ENCODE results near the gene DYNLT2. TPM values are rescaled to one million over a fixed set of nuclear protein-coding genes. Genes with fewer than 3 reads are reported as not detected.

Gene DYNLT2
- total and polyA plus RNA-seq, 2 of the 13 experiments (the other 11 are each of a cell fraction or from before 2014, with no cell fraction given), result 2.1 to 4.3 TPM

GRCh38 chr6:169799474-169799926, 48.1 kb upstream of the DYNLT2 start (continued):
- TF ChIP-seq REST (IDR thresholded peaks at IDR 0.05; ENCODE audit: borderline replicate concordance in 1 of 2, low read depth in 1 of 2, low read length in 2 of 2) (peak in 1 of 2 experiments; percentile 4; a peak in 1 of 4 replicates), HNRNPUL1 (IDR thresholded peaks at IDR 0.05; ENCODE audit: low read depth, low read length) (no peak), ZNF18 (CRISPR knock-in tag; IDR thresholded peaks at IDR 0.05; ENCODE audit: insufficient replicate concordance) (no peak), ZNF260 (CRISPR knock-in tag; IDR thresholded peaks at IDR 0.05; ENCODE audit: borderline replicate concordance, low read depth) (no peak), ZNF510 (CRISPR knock-in tag; IDR thresholded peaks at IDR 0.05; ENCODE audit: low read depth) (no peak), ARID5B (CRISPR knock-in tag; IDR thresholded peaks at IDR 0.05) (peak; percentile 95), SIX4 (CRISPR knock-in tag; IDR thresholded peaks at IDR 0.05) (peak; percentile 64; the same call in 1 of the 2 replicates), CAMTA2 (CRISPR knock-in tag; IDR thresholded peaks at IDR 0.05; ENCODE audit: borderline replicate concordance) (no peak), ZNF749 (CRISPR knock-in tag; IDR thresholded peaks at IDR 0.05; ENCODE audit: borderline replicate concordance) (no peak), MIER3 (CRISPR knock-in tag; IDR thresholded peaks at IDR 0.05; ENCODE audit: borderline replicate concordance) (peak; percentile 55; the same call in 1 of the 2 replicates), HNRNPLL (IDR thresholded peaks at IDR 0.05; ENCODE audit: low read depth, low read length, poor library complexity, severe bottlenecking) (no peak), MXI1 (IDR thresholded peaks at IDR 0.05; ENCODE audit: borderline replicate concordance, low read depth, low read length) (peak; percentile 55; the same call in 1 of the 3 replicates), MTA3 (CRISPR knock-in tag; IDR thresholded peaks at IDR 0.05) (no peak), ZNF776 (CRISPR knock-in tag; IDR thresholded peaks at IDR 0.05) (no peak), FOXJ3 (CRISPR knock-in tag; IDR thresholded peaks at IDR 0.05; ENCODE audit: borderline replicate concordance) (peak; percentile 94), GTF3A (CRISPR knock-in tag; conservative IDR thresholded peaks at IDR 0.05) (no peak), SUZ12 (IDR thresholded peaks at IDR 0.05; ENCODE audit: low read depth, low read length) (no peak)

Measured in HepG2 (cell line).